ENCODE results near the gene PEAK3.

The PEAK3 gene

GRCh38 chr19:2296141-2296540, 14.2 kb upstream of the PEAK3 start:
- TF ChIP-seq, protein P1, sequence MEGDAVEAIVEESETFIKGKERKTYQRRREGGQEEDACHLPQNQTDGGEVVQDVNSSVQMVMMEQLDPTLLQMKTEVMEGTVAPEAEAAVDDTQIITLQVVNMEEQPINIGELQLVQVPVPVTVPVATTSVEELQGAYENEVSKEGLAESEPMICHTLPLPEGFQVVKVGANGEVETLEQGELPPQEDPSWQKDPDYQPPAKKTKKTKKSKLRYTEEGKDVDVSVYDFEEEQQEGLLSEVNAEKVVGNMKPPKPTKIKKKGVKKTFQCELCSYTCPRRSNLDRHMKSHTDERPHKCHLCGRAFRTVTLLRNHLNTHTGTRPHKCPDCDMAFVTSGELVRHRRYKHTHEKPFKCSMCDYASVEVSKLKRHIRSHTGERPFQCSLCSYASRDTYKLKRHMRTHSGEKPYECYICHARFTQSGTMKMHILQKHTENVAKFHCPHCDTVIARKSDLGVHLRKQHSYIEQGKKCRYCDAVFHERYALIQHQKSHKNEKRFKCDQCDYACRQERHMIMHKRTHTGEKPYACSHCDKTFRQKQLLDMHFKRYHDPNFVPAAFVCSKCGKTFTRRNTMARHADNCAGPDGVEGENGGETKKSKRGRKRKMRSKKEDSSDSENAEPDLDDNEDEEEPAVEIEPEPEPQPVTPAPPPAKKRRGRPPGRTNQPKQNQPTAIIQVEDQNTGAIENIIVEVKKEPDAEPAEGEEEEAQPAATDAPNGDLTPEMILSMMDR (IDR thresholded peaks at IDR 0.05; ENCODE audit: insufficient read depth, low read length, poor library complexity, severe bottlenecking) = no peak
- no peak for DNase-seq (ENCODE audit: extremely low read depth, insufficient read length)
- H3K4me3 ChIP-seq (replicated peaks; ENCODE audit: low read depth, low read length) = no peak overlapping the region
- H3K27me3 ChIP-seq (replicated peaks; ENCODE audit: control insufficient read depth, insufficient read depth, low read length) = no peaks in the 10 kb centered on the region; the same call in 1 of the 2 replicates
- no peaks in the 10 kb centered on the region; the same call in 1 of the 2 replicates for H3K36me3 ChIP-seq (ENCODE audit: control insufficient read depth, insufficient read depth, low read length)

DNA sequence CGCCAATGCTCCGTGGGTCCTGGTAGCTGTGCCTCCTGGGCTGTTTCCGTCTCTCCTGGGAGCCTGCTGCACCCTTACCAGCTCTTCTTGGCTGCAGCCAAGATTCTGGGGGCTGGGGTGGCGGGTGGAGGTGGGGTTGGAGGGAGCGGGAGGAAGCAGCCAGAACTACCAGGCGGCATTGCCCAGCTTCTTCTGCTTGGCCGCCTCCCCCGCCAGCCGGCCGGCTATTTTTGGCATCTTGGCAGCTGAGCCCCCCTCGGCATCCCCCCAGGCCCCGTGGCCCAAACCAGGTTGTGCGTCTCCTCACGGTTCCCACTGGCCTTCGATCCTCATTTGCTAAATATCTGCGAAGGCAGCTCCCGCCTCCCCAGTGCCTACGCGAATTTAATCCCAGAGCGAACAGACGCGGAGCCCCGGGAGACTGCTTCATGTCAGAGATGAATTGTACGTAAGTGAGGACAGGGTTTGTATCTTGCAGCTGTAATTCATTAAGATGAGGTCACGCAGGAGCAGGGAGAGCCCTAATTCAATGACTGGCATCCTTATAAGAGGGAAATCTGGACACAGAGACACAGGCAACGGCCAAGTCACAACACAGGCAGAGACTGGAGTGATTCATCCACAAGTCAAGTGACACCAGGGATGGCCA, 12.8 kb upstream of the PEAK3 start:
- H3K27me3 ChIP-seq (replicated peaks; ENCODE audit: control insufficient read depth, insufficient read depth, low read length) = no peaks in the 10 kb centered on the region
- TF ChIP-seq, protein P1 (IDR thresholded peaks at IDR 0.05; ENCODE audit: insufficient read depth, low read length, poor library complexity, severe bottlenecking) = no peak
- H3K4me3 ChIP-seq (replicated peaks; ENCODE audit: low read depth, low read length) = no peak overlapping the region
- no peak for DNase-seq (ENCODE audit: extremely low read depth, insufficient read length)
- H3K36me3 ChIP-seq (ENCODE audit: control insufficient read depth, insufficient read depth, low read length) = no peaks in the 10 kb centered on the region; the same call in 1 of the 2 replicates

- H3K4me3 ChIP-seq (replicated peaks; ENCODE audit: low read depth, low read length) = peak overlapping the region; percentile 64
- DNase-seq (ENCODE audit: extremely low read depth, insufficient read length) = no peak
- H3K27me3 ChIP-seq (replicated peaks; ENCODE audit: control insufficient read depth, insufficient read depth, low read length) = no peaks in the 10 kb centered on the region
- TF ChIP-seq, protein P1 (IDR thresholded peaks at IDR 0.05; ENCODE audit: insufficient read depth, low read length, poor library complexity, severe bottlenecking) = no peak
- H3K36me3 ChIP-seq (ENCODE audit: control insufficient read depth, insufficient read depth, low read length) = no peaks in the 10 kb centered on the region; the same call in 1 of the 2 replicates
Observed at GRCh38 chr19:2291185-2291751, 9.3 kb upstream of the PEAK3 start.

GRCh38 chr19:2290441-2291184, 8.6 kb upstream of the PEAK3 start:
- TF ChIP-seq, protein P1 (IDR thresholded peaks at IDR 0.05; ENCODE audit: insufficient read depth, low read length, poor library complexity, severe bottlenecking) = no peak
- no peaks in the 10 kb centered on the region for H3K27me3 ChIP-seq (replicated peaks; ENCODE audit: control insufficient read depth, insufficient read depth, low read length)
- no peaks in the 10 kb centered on the region; the same call in 1 of the 2 replicates for H3K36me3 ChIP-seq (ENCODE audit: control insufficient read depth, insufficient read depth, low read length)
- peak overlapping the region; percentile 64 for H3K4me3 ChIP-seq (replicated peaks; ENCODE audit: low read depth, low read length)
- peak; percentile 73 for DNase-seq (ENCODE audit: extremely low read depth, insufficient read length)

DNA sequence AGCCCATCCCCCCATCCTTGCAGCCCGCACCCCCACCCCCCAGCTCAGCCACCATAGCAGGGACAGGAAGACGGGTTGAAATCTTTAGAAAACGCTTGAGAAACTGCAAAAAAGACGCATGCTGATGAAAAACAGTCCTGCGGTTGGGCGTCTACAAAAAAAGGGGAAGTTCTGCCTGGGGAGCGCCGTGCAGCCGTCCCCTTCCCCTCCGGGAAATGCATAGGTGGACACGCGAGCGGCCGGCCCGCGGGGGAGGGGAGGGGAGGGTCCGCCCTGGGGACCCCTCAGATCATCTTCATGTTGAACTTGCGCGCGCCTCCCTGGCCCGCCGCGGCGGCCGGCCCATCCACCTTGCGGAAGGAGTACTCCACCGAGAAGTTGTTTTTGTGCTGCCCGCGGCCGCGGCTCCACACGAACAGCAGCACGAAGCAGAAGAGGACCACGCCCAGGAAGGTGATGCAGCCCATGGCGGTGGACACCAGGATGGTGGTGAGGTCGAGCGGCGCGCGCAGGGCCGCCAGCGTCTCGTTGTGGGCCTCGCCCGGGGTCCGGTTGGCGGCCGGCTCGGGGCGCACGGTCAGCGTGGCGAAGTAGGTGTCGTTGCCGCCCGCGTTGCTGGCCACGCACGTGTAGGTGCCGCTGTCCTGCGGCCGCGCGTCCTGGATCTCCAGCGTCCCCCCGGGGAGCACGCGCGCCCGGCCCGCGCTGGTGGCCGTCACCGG, 7.9 kb upstream of the PEAK3 start:
- DNase-seq (ENCODE audit: extremely low read depth, insufficient read length) = peak; percentile 84

More for the DNA sequence above, 7.9 kb upstream of the PEAK3 start:
- Histone ChIP-seq H3K4me3 (replicated peaks; ENCODE audit: low read depth, low read length) (peak overlapping the region; percentile 64), H3K36me3 (ENCODE audit: control insufficient read depth, insufficient read depth, low read length) (no peaks in the 10 kb centered on the region; the same call in 1 of the 2 replicates), H3K27me3 (replicated peaks; ENCODE audit: control insufficient read depth, insufficient read depth, low read length) (no peaks in the 10 kb centered on the region)
- TF ChIP-seq, protein P1 (IDR thresholded peaks at IDR 0.05; ENCODE audit: insufficient read depth, low read length, poor library complexity, severe bottlenecking) = no peak

Measured in GM06990 (cell line).